WTC11 (cell line): ENCODE data around the gene PTPRF.

Experiments
- NR1H2 ChIP-seq: sonication (generic); formaldehyde crosslinking; IDR thresholded peaks from 2 replicates; pipeline ENCODE4 v1.9.0; 2021; ENCODE audit warnings: mild to moderate bottlenecking, moderate library complexity, missing genetic modification reagents
- PRDM15 ChIP-seq: sonication (generic); formaldehyde crosslinking; IDR thresholded peaks from 2 replicates; pipeline ENCODE4 v1.8.0; 2022; ENCODE audit warnings: missing genetic modification reagents

DNA sequence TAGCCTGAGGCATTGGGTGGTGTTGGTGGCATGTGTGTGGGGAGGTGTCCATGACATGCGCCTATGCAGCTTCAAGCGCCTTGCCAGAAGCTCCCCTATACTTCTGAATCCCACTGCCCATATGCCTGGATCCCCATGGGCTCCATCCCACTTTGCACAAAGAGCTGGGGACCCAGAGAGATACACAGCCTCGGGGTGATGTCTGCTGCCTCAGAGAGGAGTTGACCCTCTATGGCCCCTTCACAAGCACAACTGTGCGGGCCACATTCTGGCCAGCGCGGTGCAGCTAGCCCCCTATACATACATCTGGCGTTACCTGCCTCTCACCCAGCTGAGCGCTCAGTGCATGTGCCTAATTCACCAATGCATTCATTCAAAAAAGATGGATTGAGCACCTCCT is 9.6 kb upstream of the PTPRF start:
- TF ChIP-seq NR1H2 (no peak), PRDM15 (CRISPR knock-in tag) (no peak)
